PFSK-1 (cell line): Measurements from ENCODE around the gene IFI6.

Experiments used
- FOXP2 ChIP-seq: optimal IDR thresholded peaks from 2 replicates; pipeline ENCODE3; 2011; ENCODE audit warnings: borderline replicate concordance, control low read depth, inconsistent platforms; ENCODE audit not compliant: insufficient read depth; ENCODE audit errors: extremely low read length, extremely low read depth
- POLR2AphosphoS5 ChIP-seq: IDR thresholded peaks from 2 replicates; pipeline ENCODE4 v1.6.1; 2012; ENCODE audit warnings: low read depth, mild to moderate bottlenecking, control low read depth, low read length, moderate library complexity
- SIN3A ChIP-seq: IDR thresholded peaks from 2 replicates; pipeline ENCODE4 v1.6.1; 2012; ENCODE audit warnings: mild to moderate bottlenecking, low read length, moderate library complexity, borderline replicate concordance; ENCODE audit not compliant: insufficient read depth
- TAF1 ChIP-seq: IDR thresholded peaks from 2 replicates; pipeline ENCODE4 v1.6.1; 2012; ENCODE audit warnings: low read length, control low read depth, borderline replicate concordance; ENCODE audit not compliant: insufficient read depth
- TF ChIP-seq, protein P1 (sequence below), 2 experiments: IDR thresholded peaks; 2 replicates each; pipeline versions ENCODE4 v1.6.1 to v1.8.0; 2011 to 2012; ENCODE audit warnings: low read depth in 2 of 2, low read length in 2 of 2, control low read depth in 1 of 2, inconsistent platforms in 1 of 2, mild to moderate bottlenecking in 1 of 2, moderate library complexity in 1 of 2; ENCODE audit not compliant: insufficient read depth in 1 of 2

Gene IFI6

DNA sequence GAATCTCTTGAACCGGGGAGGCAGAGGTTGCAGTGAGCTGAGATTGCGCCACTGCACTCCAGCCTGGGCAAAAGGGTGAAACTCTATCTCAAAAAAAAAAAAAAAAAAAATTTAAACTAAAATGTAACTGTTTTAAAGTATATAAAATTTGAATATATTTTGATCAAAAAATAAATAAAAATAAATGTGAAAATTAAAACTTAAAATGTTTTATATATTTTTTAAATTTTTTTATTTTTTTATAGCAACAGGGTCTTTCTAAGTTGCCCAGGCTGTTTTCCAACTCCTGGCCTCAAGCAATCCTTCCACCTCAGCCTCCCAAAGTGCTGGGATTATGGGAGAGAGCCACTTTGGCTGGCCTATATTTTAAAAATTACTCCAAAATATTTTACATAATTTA is 38.6 kb upstream of the IFI6 start:
- TF ChIP-seq, protein P1, sequence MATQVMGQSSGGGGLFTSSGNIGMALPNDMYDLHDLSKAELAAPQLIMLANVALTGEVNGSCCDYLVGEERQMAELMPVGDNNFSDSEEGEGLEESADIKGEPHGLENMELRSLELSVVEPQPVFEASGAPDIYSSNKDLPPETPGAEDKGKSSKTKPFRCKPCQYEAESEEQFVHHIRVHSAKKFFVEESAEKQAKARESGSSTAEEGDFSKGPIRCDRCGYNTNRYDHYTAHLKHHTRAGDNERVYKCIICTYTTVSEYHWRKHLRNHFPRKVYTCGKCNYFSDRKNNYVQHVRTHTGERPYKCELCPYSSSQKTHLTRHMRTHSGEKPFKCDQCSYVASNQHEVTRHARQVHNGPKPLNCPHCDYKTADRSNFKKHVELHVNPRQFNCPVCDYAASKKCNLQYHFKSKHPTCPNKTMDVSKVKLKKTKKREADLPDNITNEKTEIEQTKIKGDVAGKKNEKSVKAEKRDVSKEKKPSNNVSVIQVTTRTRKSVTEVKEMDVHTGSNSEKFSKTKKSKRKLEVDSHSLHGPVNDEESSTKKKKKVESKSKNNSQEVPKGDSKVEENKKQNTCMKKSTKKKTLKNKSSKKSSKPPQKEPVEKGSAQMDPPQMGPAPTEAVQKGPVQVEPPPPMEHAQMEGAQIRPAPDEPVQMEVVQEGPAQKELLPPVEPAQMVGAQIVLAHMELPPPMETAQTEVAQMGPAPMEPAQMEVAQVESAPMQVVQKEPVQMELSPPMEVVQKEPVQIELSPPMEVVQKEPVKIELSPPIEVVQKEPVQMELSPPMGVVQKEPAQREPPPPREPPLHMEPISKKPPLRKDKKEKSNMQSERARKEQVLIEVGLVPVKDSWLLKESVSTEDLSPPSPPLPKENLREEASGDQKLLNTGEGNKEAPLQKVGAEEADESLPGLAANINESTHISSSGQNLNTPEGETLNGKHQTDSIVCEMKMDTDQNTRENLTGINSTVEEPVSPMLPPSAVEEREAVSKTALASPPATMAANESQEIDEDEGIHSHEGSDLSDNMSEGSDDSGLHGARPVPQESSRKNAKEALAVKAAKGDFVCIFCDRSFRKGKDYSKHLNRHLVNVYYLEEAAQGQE (IDR thresholded peaks at IDR 0.05; ENCODE audit: insufficient read depth in 1 of 2, low read depth in 2 of 2, low read length in 2 of 2): no peak
- no peak for TF ChIP-seq TAF1
- no peak for TF ChIP-seq SIN3A
- no peak for TF ChIP-seq POLR2AphosphoS5
- no peak for TF ChIP-seq FOXP2

- TF ChIP-seq POLR2AphosphoS5: no peak
- TF ChIP-seq, protein P1 (IDR thresholded peaks at IDR 0.05; ENCODE audit: insufficient read depth in 1 of 2, low read depth in 2 of 2, low read length in 2 of 2): no peak
These were observed 33.6 kb upstream of the IFI6 start for GRCh38 chr1:27705545-27705944.

DNA sequence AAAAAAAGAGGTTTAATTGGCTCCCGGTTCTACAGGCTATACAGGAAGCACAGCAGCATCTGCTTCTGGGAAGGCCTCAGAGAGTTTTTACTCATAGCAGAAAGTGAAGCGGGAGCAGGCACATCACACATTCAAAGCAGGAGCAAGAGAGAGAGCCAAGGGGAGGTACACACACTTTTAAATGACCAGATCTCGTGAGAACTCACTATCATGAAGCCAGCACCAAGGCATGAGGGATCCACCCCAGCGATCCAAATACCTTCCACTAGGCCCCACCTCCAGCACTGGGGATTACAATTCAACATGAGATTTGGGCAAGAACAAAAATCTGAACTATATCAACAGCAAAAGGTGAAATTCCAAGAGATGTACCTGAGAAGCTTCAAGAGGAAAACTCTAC is 33.0 kb upstream of the IFI6 start:
- TF ChIP-seq FOXP2: no peak

- no peak for TF ChIP-seq TAF1
These were observed 18.2 kb upstream of the IFI6 start for GRCh38 chr1:27690183-27690582.

GRCh38 chr1:27689423-27690173 is 17.6 kb upstream of the IFI6 start:
- TF ChIP-seq, protein P1 (IDR thresholded peaks at IDR 0.05; ENCODE audit: insufficient read depth in 1 of 2, low read depth in 2 of 2, low read length in 2 of 2): no peak
- TF ChIP-seq FOXP2 (no peak), POLR2AphosphoS5 (no peak), TAF1 (no peak), SIN3A (no peak)

GRCh38 chr1:27687906-27688305 is 15.9 kb upstream of the IFI6 start:
- TF ChIP-seq SIN3A: no peak

- TF ChIP-seq, protein P1 (IDR thresholded peaks at IDR 0.05; ENCODE audit: insufficient read depth in 1 of 2, low read depth in 2 of 2, low read length in 2 of 2): no peak
- TF ChIP-seq TAF1: no peak
- TF ChIP-seq POLR2AphosphoS5: no peak
- no peak for TF ChIP-seq SIN3A
- no peak for TF ChIP-seq FOXP2
These were observed 14.4 kb upstream of the IFI6 start for GRCh38 chr1:27686223-27686990.
